IPS-20b (cell line): Measurements from ENCODE around the gene FOXF1.

Experiments
- H3K27ac ChIP-seq: one replicate; pipeline ENCODE4 v1.5.1; 2013; ENCODE audit warnings: low read length
- H3K27me3 ChIP-seq: 2 replicates; pipeline ENCODE4 v1.6.1; 2013; ENCODE audit warnings: mild to moderate bottlenecking, low read length, inconsistent platforms; ENCODE audit not compliant: insufficient read depth
- H3K36me3 ChIP-seq: 2 replicates; pipeline ENCODE4 v1.6.1; 2013; ENCODE audit warnings: low read depth, mild to moderate bottlenecking, inconsistent platforms, low read length, moderate library complexity; ENCODE audit not compliant: insufficient read depth
- H3K4me1 ChIP-seq: 2 replicates; pipeline ENCODE4 v1.6.1; 2013; ENCODE audit warnings: mild to moderate bottlenecking, control low read depth, inconsistent platforms, low read length, moderate library complexity; ENCODE audit not compliant: insufficient read depth
- H3K4me3 ChIP-seq: 2 replicates; pipeline ENCODE4 v1.5.1; 2013; ENCODE audit warnings: mild to moderate bottlenecking, low read length, inconsistent platforms
- H3K9ac ChIP-seq: 2 replicates; pipeline ENCODE4 v1.6.1; 2013; ENCODE audit warnings: low read depth, mild to moderate bottlenecking, inconsistent platforms, low read length, moderate library complexity
- H3K9me3 ChIP-seq: 2 replicates; pipeline ENCODE4 v1.6.1; 2013; ENCODE audit warnings: mild to moderate bottlenecking, low read depth, low read length, inconsistent platforms; ENCODE audit not compliant: insufficient read depth

FOXF1 gene

DNA sequence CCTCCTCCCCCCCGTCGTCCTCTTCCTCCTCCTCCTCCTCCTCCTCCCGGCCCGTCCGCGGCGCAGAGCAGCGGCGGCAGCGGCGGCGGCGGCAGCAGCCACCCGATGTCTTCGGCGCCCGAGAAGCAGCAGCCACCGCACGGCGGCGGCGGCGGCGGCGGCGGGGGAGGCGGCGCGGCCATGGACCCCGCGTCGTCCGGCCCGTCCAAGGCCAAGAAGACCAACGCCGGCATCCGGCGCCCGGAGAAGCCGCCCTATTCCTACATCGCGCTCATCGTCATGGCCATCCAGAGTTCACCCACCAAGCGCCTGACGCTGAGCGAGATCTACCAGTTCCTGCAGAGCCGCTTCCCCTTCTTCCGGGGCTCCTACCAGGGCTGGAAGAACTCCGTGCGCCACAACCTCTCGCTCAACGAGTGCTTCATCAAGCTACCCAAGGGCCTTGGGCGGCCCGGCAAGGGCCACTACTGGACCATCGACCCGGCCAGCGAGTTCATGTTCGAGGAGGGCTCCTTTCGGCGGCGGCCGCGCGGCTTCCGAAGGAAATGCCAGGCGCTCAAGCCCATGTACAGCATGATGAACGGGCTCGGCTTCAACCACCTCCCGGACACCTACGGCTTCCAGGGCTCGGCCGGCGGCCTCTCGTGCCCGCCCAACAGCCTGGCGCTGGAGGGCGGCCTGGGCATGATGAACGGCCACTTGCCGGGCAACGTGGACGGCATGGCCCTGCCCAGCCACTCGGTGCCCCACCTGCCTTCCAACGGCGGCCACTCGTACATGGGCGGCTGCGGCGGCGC is at the start of gene FOXF1:
Gene FOXF1, plus strand, starts transcription at position 63 of the 797 bp plus-strand sequence. Its CDS starts 43 bp downstream, at position 106.
- no peak within 1 kb of the TSS for H3K27ac ChIP-seq
- peaks cover 100% of the 10 kb centered on the region for H3K27me3 ChIP-seq
- peak within 1 kb of the TSS; percentile 50; the same call in 1 of the 2 replicates for H3K4me3 ChIP-seq
- peaks cover 5% of the 10 kb centered on the region; the same call in 1 of the 2 replicates for H3K9me3 ChIP-seq
- H3K4me1 ChIP-seq: no peaks in the 10 kb centered on the region
- H3K9ac ChIP-seq: no peak within 1 kb of the TSS
- no peaks in the 10 kb centered on the region for H3K36me3 ChIP-seq

DNA sequence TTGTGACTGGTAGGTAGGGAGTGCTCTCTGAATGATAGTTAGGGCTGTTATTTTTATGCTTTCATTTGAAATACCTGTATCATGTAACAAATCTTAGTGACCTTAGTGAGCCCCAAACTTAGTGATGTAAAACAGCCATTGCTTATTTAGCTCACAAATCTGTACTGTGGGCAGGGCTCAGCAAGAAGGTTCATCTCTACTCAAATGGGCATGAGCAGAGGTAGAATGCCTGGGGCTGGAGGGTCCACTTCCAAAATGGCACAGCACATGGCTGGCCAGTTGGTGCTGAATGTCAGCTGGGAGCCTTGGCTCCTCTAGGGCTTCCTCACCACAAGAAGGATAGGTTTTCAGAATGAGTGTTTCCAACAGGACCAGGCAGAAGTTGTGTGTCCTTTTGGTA is 49.3 kb upstream of the FOXF1 start:
- Histone ChIP-seq H3K27ac (no peak overlapping the region), H3K4me3 (no peak overlapping the region), H3K4me1 (no peaks in the 10 kb centered on the region), H3K27me3 (peaks cover 18% of the 10 kb centered on the region), H3K36me3 (no peaks in the 10 kb centered on the region), H3K9ac (no peak overlapping the region), H3K9me3 (no peaks in the 10 kb centered on the region; the same call in 1 of the 2 replicates)

DNA sequence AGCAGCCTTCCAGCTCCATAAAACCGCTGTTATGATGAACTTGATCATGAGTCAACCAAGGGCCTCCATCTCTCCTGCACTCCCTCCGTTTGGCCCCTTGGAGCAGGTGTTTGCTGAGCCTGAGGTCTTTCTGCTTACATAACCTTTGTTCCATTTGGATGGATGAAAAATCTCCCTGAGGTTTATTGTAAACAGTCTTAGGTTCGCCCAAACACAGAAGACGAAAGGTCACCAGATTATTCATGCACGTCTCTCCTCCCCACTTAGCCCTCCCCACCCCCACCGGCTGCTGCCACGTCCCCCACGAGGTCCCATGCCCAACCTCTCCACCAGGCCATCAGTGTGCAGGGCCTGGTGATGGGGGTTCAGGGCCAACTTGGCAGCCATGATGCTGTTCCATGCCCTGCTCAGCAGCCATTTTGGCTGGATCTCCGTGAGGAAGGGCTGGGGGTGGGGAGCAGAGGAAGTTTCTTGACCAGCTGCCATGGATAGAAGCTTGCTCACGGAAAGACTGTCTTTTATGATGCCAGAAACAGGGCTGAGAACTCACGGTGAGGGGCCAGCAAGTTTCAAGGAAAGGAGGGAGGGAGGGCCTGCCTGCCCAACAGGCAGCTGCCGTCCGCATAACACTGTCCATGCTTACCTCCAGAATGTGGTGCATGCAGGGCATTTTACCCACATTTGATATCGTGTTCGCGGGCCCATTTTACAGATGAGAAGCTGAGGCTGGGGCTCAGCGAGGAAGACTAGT is 47.8 kb upstream of the FOXF1 start:
- no peak overlapping the region for H3K27ac ChIP-seq

DNA sequence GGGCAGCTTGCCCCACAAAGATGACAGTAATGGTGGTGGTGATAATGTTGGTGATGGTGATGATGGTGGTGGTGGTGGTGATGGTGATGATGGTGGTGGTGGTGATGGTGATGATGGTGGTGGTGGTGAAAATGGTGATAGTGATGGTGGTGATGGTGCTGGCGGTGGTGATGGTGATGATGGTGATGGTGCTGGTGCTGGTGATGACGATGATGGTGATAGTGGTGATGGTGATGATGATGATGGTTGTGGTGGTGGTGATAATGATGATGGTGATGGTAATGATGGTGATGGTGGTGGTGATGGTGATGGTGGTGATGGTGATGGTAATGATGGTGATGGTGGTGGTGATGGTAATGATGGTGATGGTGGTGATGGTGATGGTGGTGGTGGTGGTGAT is 46.3 kb upstream of the FOXF1 start:
- no peaks in the 10 kb centered on the region; the same call in 1 of the 2 replicates for H3K9me3 ChIP-seq
- H3K4me1 ChIP-seq: no peaks in the 10 kb centered on the region
- H3K27me3 ChIP-seq: no peaks in the 10 kb centered on the region; the same call in 1 of the 2 replicates
- no peak overlapping the region for H3K27ac ChIP-seq
- no peak overlapping the region for H3K9ac ChIP-seq
- H3K4me3 ChIP-seq: no peak overlapping the region
- H3K36me3 ChIP-seq: no peaks in the 10 kb centered on the region

More for the DNA sequence above, 47.8 kb upstream of the FOXF1 start:
- Histone ChIP-seq H3K4me1 (no peaks in the 10 kb centered on the region), H3K9me3 (no peaks in the 10 kb centered on the region; the same call in 1 of the 2 replicates), H3K4me3 (no peak overlapping the region), H3K36me3 (no peaks in the 10 kb centered on the region), H3K27me3 (peaks cover 11% of the 10 kb centered on the region), H3K9ac (no peak overlapping the region)

DNA sequence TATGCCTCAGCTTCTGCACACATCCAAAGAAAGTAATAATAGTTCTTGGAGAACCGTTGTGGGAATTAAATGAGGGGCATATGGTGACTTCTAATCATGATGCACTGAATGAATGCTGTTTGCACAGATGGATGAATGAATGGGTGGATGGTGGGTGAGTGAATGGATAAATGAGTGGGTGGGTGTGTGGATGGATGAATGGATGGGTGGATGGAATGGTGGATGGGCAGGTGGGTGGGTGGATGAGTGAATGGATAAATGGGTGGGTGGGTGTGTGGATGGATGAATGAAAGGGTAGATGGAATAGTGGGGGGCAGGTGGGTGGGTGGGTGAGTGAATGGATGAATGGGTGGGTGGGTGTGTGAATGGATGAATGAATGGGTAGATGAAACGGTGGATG is 44.9 kb upstream of the FOXF1 start:
- Histone ChIP-seq H3K36me3 (no peaks in the 10 kb centered on the region), H3K9me3 (no peaks in the 10 kb centered on the region; the same call in 1 of the 2 replicates), H3K27ac (no peak overlapping the region), H3K4me1 (no peaks in the 10 kb centered on the region), H3K27me3 (no peaks in the 10 kb centered on the region; the same call in 1 of the 2 replicates), H3K4me3 (no peak overlapping the region), H3K9ac (no peak overlapping the region)

DNA sequence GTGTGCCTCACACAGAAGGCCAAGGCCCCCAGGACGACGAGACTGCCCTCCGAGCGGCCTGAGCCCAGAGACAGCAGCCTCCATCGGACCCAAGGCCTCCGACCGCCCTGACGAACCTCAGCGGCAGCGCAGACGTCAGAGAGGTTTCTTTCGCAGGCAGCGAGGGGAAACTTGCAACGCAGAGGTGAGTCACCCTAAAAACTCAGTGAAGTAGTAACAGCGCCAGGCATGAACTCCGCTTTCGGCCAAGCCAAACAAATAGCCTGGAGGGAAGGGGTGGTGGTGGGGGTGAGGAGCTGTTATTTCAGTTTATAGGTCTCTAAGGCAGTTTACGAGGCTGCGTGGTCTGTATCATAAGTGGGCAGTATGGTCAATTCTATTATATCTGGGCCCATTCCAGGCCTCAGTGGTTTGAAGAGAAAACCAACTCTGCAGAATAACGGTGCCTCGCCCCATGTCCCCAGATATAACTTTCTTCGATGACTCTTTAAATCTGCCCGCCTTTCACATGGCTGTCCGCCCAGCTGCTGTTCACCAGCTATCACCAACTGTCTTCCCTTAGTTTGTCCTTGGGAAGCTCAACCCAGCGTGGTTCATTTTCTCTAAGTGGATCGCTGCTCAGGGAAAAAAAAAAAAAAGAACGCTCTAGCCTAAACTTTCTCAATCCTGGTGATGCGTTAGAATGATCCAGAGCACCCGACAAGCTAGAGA is 43.5 kb upstream of the FOXF1 start:
- no peaks in the 10 kb centered on the region for H3K4me1 ChIP-seq
- H3K4me3 ChIP-seq: no peak overlapping the region
- H3K9me3 ChIP-seq: no peaks in the 10 kb centered on the region; the same call in 1 of the 2 replicates
- no peaks in the 10 kb centered on the region for H3K36me3 ChIP-seq
- no peak overlapping the region for H3K27ac ChIP-seq
- no peak overlapping the region for H3K9ac ChIP-seq
- H3K27me3 ChIP-seq: no peaks in the 10 kb centered on the region; the same call in 1 of the 2 replicates

DNA sequence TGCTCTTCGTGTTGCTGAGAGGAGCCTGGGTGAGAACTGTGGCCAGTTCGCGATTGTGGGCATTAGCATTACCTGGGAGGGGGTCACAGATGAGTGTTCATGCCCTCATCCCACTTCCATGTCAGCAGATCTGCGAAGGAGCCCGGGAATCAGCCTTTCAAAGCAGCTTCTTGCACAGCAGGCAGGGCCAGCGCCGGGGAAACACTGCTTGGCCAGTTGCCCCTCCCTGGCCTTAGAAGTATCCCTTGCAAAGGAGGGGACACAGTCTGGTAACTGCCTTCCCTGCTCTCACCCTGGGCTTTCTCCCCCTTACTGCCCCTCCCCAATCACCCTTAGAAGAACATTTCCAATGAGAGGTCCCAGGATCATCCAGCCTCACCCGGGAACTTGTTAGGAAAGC is 42.8 kb upstream of the FOXF1 start:
- no peaks in the 10 kb centered on the region for H3K36me3 ChIP-seq
- H3K4me3 ChIP-seq: no peak overlapping the region
- H3K27ac ChIP-seq: no peak overlapping the region
- H3K9me3 ChIP-seq: peaks cover 4% of the 10 kb centered on the region; the same call in 1 of the 2 replicates
- H3K27me3 ChIP-seq: no peaks in the 10 kb centered on the region; the same call in 1 of the 2 replicates
- no peak overlapping the region for H3K9ac ChIP-seq
- no peaks in the 10 kb centered on the region for H3K4me1 ChIP-seq

DNA sequence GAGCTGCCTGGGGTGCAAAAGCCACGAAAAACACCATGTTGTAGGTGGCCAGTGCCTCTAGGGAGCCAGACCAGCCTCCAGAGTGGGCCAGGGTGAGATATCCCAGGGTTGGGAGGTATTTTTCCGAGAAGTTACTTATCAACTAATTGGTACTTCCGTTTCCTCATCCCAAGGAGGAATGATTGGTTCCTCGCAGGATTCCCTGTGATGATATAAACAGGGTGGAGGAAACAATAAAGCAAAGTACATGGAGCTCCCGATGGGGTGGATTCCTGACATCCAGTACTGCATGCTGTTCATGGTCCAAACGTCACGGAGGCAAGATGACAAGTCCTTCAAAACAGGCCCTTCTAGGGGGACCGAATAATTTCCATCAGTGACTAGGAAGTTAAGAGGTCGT is 39.4 kb upstream of the FOXF1 start:
- Histone ChIP-seq H3K9ac (no peak overlapping the region), H3K36me3 (no peaks in the 10 kb centered on the region), H3K27ac (no peak overlapping the region), H3K9me3 (peaks cover 7% of the 10 kb centered on the region; the same call in 1 of the 2 replicates), H3K4me1 (no peaks in the 10 kb centered on the region), H3K4me3 (no peak overlapping the region), H3K27me3 (peaks cover 9% of the 10 kb centered on the region; the same call in 1 of the 2 replicates)

DNA sequence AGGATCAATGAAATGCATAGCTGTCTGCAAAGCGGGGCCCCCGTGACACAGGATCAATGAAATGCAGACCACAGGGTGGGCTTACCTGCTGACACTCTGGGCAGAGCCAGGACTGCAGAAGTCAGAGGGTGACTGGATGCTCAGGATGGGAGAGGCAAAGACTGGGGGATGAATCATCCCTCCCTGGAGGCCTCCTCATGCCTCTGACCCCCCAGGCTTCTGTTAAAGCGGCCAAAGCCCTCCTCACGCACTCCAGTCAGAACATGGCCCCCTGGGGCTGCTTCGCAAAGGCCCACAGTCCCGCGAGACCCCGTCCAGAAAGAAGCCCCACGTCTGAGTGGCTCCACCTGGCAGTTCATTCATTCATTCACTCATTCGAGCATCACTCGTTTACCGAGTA is 38.4 kb upstream of the FOXF1 start:
- Histone ChIP-seq H3K36me3 (no peaks in the 10 kb centered on the region), H3K4me1 (0 out of 2 replicates have a peak, but pooled peaks cover under 1% of the 10 kb centered on the region), H3K9ac (no peak overlapping the region), H3K4me3 (no peak overlapping the region), H3K9me3 (peaks cover 7% of the 10 kb centered on the region; the same call in 1 of the 2 replicates), H3K27me3 (peaks cover 18% of the 10 kb centered on the region; the same call in 1 of the 2 replicates), H3K27ac (no peak overlapping the region)

DNA sequence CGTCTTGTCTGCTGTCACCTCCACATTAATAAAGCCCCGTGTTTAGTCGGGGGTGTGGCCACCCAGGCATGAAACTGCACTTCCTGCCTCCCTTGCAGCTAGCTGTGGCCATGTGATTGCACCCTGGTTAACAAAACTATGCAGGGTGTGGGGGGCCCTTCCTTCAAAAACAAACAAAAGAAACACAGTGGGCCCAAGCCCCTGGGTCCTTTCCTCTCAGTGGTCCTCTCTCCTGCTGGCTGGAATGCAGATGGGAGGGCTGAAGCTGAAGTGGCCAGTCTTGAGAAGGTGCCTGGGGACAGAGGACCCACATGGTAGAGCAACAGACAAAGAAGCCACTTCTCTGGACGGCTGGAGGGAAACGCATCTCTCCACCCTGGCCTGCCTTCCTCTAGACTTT is 38.0 kb upstream of the FOXF1 start:
- H3K4me3 ChIP-seq: no peak overlapping the region
- no peak overlapping the region for H3K27ac ChIP-seq
- H3K9ac ChIP-seq: no peak overlapping the region
- H3K4me1 ChIP-seq: 0 out of 2 replicates have a peak, but pooled peaks cover 5% of the 10 kb centered on the region
- H3K27me3 ChIP-seq: peaks cover 22% of the 10 kb centered on the region; the same call in 1 of the 2 replicates
- peaks cover 7% of the 10 kb centered on the region; the same call in 1 of the 2 replicates for H3K9me3 ChIP-seq
- no peaks in the 10 kb centered on the region for H3K36me3 ChIP-seq

DNA sequence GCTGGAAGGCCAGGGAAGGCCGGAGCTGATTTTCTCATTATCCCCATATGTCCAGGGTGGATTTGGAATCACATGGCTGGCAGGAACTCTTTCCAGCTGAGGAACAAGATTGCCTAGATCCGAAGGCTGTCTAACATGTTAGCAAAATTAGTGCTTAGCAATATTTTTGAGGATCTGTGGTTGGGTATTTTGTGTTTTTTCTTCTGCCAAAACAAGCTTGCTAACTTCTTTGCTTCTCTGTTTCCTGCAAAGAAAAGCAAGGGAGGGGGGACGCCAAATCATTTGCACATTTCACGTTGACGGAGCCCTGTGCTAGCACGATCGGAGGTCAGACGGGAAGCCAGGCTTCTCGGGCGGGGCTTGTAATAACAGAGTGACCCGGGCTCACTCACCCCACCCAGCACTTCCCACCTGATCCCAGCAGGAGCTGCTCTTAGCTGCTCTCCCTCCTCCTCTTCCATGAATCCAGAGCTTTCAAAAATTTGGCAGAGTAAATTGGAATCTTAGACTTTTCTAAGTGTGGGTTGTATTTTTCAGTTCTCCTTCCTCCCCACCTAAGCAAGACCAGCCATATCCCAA is 33.3 kb upstream of the FOXF1 start:
- Histone ChIP-seq H3K9me3 (peaks cover 7% of the 10 kb centered on the region; the same call in 1 of the 2 replicates), H3K4me1 (0 out of 2 replicates have a peak, but pooled peaks cover 5% of the 10 kb centered on the region), H3K36me3 (no peaks in the 10 kb centered on the region), H3K4me3 (no peak overlapping the region), H3K9ac (no peak overlapping the region), H3K27ac (no peak overlapping the region), H3K27me3 (peaks cover 35% of the 10 kb centered on the region)
